Lower lobe of right lung (tissue), 2 donors: ENCODE results near the gene ZNF296. TPM values are rescaled to one million over a fixed set of nuclear protein-coding genes. Genes with fewer than 3 reads are reported as not detected.
"Not testable (repeated sequence)": the region's sequence is repeated elsewhere in the genome, so short reads cannot be mapped to it uniquely, and the experiment has no call there.

Source experiments
- ATAC-seq, 2 donors: fragments of 200-7000 bp; cut with Tn5 transposase; one replicate each; pipeline ENCODE4 v1.9.1; 2020 to 2022; ENCODE audit warnings: mild to moderate bottlenecking in 2 of 2, moderate library complexity in 2 of 2
- DNase-seq: peaks from one replicate; pipeline ENCODE4 v3.0.0-alpha.2; 2020
- H3K27ac ChIP-seq: fragments of 200-600 bp; one replicate; pipeline ENCODE4 v1.8.0; 2022
- H3K27me3 ChIP-seq: fragments of 200-600 bp; one replicate; pipeline ENCODE4 v1.8.0; 2022; ENCODE audit warnings: low read depth
- H3K36me3 ChIP-seq: fragments of 200-600 bp; one replicate; pipeline ENCODE4 v1.8.0; 2022; ENCODE audit warnings: mild to moderate bottlenecking
- H3K4me1 ChIP-seq: fragments of 200-600 bp; one replicate; pipeline ENCODE4 v1.8.0; 2022
- H3K4me3 ChIP-seq: fragments of 200-600 bp; one replicate; pipeline ENCODE4 v1.8.0; 2022; ENCODE audit warnings: mild to moderate bottlenecking
- H3K9me3 ChIP-seq: fragments of 200-600 bp; one replicate; pipeline ENCODE4 v1.8.0; 2022
- intact Hi-C: fragments of 100-400 bp; cut with DNase I; formaldehyde crosslinking; loops from one replicate; pipeline ENCODE4 v1.11.0; 2022
- total RNA-seq: library from RNA; stranded (reverse); fragmentation: NEBNext Ultra II Directional; extraction: Animal tissue kit (Norgen Biotek cat#: 25700); gene quantifications from one replicate; pipeline ENCODE4 v1.2.1, GENCODE V29; 2021
- TF ChIP-seq, protein P1 (sequence below): fragments of 200-600 bp; IDR thresholded peaks from one replicate; pipeline ENCODE4 v1.8.0; 2022; ENCODE audit warnings: antibody characterized with exemption, mild to moderate bottlenecking
- donor health status: DM: no; HTN: yes; CAD: no; lungs with severe emphysema.

Gene ZNF296
- total RNA-seq, 1 donor from 2014 or later = 1.7 TPM

DNA sequence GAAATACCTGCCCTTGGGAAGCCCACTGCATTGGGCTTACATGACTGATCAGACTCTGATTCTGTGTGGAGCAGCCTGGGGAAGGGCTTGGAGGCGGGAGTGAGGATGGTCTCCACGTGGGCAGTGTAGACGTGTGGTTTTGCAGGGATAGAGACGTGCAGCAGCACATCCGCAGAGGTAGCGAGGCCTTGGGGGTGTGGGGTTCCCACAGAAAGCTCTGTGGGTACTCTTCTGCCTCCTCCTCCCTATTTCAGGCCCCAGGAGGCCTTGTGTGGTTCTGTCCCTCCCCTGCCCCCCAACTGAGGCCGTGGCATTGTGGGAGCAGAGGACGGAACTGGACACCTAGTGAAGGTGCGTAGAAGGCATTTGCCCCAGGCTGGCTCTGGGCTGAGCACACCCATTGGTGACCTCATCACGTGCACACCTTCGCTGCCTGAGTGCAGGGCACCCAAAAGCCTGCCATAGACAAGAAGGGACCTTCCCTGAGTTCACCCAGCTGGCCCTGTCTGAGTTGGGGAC, 45.6 kb upstream of the ZNF296 start:
- Histone ChIP-seq H3K27me3 (no peaks in the 10 kb centered on the region), H3K4me1 (peaks cover 29% of the 10 kb centered on the region), H3K4me3 (no peak overlapping the region), H3K27ac (no peak overlapping the region), H3K36me3 (peaks cover 4% of the 10 kb centered on the region), H3K9me3 (no peaks in the 10 kb centered on the region)
- intact Hi-C loops = no loop called here
- TF ChIP-seq, protein P1, sequence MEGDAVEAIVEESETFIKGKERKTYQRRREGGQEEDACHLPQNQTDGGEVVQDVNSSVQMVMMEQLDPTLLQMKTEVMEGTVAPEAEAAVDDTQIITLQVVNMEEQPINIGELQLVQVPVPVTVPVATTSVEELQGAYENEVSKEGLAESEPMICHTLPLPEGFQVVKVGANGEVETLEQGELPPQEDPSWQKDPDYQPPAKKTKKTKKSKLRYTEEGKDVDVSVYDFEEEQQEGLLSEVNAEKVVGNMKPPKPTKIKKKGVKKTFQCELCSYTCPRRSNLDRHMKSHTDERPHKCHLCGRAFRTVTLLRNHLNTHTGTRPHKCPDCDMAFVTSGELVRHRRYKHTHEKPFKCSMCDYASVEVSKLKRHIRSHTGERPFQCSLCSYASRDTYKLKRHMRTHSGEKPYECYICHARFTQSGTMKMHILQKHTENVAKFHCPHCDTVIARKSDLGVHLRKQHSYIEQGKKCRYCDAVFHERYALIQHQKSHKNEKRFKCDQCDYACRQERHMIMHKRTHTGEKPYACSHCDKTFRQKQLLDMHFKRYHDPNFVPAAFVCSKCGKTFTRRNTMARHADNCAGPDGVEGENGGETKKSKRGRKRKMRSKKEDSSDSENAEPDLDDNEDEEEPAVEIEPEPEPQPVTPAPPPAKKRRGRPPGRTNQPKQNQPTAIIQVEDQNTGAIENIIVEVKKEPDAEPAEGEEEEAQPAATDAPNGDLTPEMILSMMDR = no peak
- ATAC-seq (no peak), DNase-seq (no peak)

DNA sequence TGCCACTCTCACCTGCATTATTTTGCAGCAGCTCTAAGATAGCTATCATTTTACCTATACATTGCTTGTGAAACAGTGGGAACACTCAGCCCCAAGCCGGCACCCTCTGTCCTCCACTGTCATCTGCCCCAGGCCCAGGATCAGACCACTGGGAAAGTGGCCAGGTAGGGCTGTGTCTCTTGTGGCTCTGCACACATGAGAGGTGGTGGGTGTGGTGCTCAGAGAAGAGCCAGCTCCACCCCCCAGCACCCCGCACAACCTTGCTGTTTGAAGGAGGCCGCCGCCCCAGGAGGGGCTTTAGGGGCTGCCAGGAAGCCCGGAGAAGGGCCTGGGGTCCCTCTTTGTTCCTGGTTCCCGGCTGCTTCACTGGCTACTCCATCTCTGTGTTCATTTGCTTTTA, 43.3 kb upstream of the ZNF296 start:
- ATAC-seq = no peak
- intact Hi-C loops = no loop called here
- Histone ChIP-seq H3K27me3 (no peaks in the 10 kb centered on the region), H3K4me3 (no peak overlapping the region), H3K27ac (no peak overlapping the region), H3K4me1 (peaks cover 35% of the 10 kb centered on the region), H3K36me3 (no peaks in the 10 kb centered on the region), H3K9me3 (no peaks in the 10 kb centered on the region)
- no peak for DNase-seq
- TF ChIP-seq, protein P1 = no peak

DNA sequence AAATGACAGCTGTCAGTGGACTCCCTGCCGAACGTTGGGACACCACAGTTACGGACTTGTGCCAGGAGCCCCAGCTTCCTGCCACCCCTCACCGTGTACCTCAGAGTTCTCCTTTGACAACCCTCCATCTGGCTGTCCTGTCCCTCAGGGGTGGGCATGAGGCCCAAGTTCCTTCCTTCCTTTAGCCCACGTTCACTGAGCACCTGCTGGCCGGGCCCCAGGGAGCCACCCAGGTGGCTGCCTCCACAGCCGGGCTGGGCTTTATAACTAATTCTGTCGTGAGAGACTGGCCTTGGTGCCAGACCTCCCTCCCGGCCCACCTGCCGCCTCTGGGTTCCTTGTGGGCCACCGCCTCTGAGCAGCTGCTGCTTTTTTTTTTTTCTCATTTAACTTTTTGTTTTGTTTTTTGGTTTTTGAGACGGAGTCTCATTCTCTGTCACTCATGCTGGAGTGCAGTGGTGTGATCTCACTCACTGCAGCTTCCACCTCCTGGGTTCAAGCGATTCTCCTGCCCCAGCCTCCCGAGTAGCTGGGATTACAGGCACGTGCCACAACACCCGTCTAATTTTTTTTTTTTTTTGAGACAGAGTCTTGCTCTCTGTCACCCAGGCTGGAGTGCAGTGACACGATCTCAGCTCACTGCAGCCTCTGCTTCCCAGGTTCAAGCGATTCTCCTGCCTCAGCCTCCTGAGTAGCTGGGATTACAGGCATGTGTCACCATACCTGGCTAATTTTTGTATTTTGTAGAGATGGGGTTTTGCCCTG, 42.5 kb upstream of the ZNF296 start:
- peaks cover 42% of the 10 kb centered on the region for H3K4me1 ChIP-seq
- H3K27ac ChIP-seq, H3K9me3 ChIP-seq, H3K27me3 ChIP-seq, H3K36me3 ChIP-seq, intact Hi-C loops, DNase-seq, H3K4me3 ChIP-seq, ATAC-seq: not testable (repeated sequence)

DNA sequence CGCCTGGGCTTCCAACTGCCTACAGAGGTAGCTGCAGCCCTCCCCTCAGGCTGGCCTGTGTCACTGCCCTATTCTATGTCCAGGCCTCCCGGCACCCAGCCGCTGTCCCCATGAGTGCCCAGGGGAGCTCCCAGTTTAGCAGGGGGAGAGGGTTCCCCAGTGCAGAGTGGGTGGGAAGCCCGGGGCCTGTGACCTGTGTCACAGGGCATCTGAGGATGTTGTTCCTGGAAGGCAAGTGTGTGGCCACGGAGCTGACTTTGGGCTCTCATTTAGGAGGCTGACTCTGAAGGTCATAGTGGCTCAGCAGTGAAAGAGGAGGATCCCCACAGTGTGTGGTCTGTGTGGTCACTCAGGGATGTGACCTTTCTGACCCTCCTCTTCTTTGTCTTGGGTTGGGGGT, 41.8 kb upstream of the ZNF296 start:
- no peaks in the 10 kb centered on the region for H3K36me3 ChIP-seq
- no peaks in the 10 kb centered on the region for H3K27me3 ChIP-seq
- no peaks in the 10 kb centered on the region for H3K9me3 ChIP-seq
- TF ChIP-seq, protein P1 = no peak
- intact Hi-C loops = no loop called here
- ATAC-seq = no peak
- H3K4me3 ChIP-seq = no peak overlapping the region
- H3K27ac ChIP-seq = no peak overlapping the region
- H3K4me1 ChIP-seq = peaks cover 49% of the 10 kb centered on the region
- DNase-seq = no peak

DNA sequence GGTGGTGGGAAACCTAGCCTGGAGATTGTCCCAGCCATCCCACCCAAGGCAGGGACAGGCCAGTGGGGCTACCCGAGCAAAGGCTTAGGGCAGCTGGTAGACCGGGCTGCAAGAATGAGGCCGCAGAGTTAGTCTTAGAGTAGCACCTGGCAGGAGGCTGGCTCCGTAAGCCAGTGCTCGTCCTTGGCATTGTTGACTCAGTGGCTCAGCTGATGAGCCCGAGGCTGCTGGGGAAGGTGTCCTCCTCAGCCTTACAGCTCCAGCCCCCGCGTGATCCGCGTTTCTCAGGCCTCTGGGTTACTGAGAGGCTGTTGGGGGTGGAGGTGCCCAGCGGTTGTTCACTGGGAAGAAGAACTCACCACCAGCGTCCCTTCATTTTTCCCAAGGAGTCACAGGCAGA, 41.4 kb upstream of the ZNF296 start:
- H3K27ac ChIP-seq = no peak overlapping the region
- TF ChIP-seq, protein P1 = no peak
- no peak for DNase-seq
- ATAC-seq = no peak
- no peak overlapping the region for H3K4me3 ChIP-seq
- H3K9me3 ChIP-seq = no peaks in the 10 kb centered on the region
- no peaks in the 10 kb centered on the region for H3K27me3 ChIP-seq
- intact Hi-C loops = no loop called here
- H3K4me1 ChIP-seq = peaks cover 53% of the 10 kb centered on the region
- no peaks in the 10 kb centered on the region for H3K36me3 ChIP-seq

DNA sequence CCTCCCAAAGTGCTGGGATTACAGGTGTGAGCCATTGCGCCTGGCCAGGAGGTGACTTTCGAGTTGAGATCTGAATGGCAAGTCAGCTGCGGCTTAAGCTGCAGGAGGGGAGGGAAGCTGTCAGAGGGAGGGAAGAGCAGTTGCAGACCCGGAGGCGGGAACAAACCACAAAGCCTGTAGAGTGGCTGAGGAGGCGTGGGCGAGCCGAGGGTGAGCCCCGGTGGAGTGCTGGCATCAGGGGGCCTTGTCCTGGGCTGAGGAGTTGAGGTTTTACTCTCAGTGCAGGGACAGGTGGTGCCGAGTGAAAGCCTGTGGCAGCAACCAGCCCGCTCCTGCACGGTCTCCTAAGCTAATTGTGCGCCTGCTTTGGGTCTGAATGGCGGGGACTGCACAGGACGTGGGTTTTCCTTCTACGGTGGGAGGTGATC, 40.9 kb upstream of the ZNF296 start:
- Histone ChIP-seq H3K4me1 (peaks cover 58% of the 10 kb centered on the region), H3K4me3 (no peak overlapping the region), H3K9me3 (no peaks in the 10 kb centered on the region), H3K27ac (no peak overlapping the region), H3K36me3 (no peaks in the 10 kb centered on the region), H3K27me3 (no peaks in the 10 kb centered on the region)
- TF ChIP-seq, protein P1 = no peak
- DNase-seq (peak; percentile 63), ATAC-seq (peak; percentile 33 to 41)
- intact Hi-C loops = no loop called here
